Panc1 (cell line): ENCODE results near the gene DDX52.

Source experiments
- CTCF ChIP-seq: fragments of 450-650 bp; IDR thresholded peaks from 2 replicates; pipeline ENCODE4 v1.5.1; 2017; ENCODE audit warnings: mild to moderate bottlenecking
- SIN3A ChIP-seq: IDR thresholded peaks from 2 replicates; pipeline ENCODE4 v1.6.1; 2012; ENCODE audit warnings: low read depth, mild to moderate bottlenecking, low read length, moderate library complexity, borderline replicate concordance; ENCODE audit not compliant: insufficient read depth
- TF ChIP-seq, protein P1 (sequence below), 2 experiments: IDR thresholded peaks; 2 replicates each; pipeline ENCODE4 v1.6.1; 2011 to 2012; ENCODE audit warnings: low read depth in 2 of 2, control low read depth in 1 of 2, low read length in 1 of 2, mild to moderate bottlenecking in 1 of 2, moderate library complexity in 1 of 2; ENCODE audit not compliant: insufficient read depth in 1 of 2

GRCh38 chr17:37664214-37664613, 21.0 kb upstream of the DDX52 start:
- no peak for TF ChIP-seq CTCF
- no peak for TF ChIP-seq SIN3A
- TF ChIP-seq, protein P1, sequence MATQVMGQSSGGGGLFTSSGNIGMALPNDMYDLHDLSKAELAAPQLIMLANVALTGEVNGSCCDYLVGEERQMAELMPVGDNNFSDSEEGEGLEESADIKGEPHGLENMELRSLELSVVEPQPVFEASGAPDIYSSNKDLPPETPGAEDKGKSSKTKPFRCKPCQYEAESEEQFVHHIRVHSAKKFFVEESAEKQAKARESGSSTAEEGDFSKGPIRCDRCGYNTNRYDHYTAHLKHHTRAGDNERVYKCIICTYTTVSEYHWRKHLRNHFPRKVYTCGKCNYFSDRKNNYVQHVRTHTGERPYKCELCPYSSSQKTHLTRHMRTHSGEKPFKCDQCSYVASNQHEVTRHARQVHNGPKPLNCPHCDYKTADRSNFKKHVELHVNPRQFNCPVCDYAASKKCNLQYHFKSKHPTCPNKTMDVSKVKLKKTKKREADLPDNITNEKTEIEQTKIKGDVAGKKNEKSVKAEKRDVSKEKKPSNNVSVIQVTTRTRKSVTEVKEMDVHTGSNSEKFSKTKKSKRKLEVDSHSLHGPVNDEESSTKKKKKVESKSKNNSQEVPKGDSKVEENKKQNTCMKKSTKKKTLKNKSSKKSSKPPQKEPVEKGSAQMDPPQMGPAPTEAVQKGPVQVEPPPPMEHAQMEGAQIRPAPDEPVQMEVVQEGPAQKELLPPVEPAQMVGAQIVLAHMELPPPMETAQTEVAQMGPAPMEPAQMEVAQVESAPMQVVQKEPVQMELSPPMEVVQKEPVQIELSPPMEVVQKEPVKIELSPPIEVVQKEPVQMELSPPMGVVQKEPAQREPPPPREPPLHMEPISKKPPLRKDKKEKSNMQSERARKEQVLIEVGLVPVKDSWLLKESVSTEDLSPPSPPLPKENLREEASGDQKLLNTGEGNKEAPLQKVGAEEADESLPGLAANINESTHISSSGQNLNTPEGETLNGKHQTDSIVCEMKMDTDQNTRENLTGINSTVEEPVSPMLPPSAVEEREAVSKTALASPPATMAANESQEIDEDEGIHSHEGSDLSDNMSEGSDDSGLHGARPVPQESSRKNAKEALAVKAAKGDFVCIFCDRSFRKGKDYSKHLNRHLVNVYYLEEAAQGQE (IDR thresholded peaks at IDR 0.05; ENCODE audit: insufficient read depth in 1 of 2, low read depth in 2 of 2, low read length in 1 of 2) = no peak
